ENCODE data around the gene SUMO2. TPM values are rescaled to one million over a fixed set of nuclear protein-coding genes. Genes with fewer than 3 reads are reported as not detected.
A peak's percentile ranks its signal among the peaks of the same experiment; 100 is the strongest.

The SUMO2 gene
- total and polyA plus RNA-seq, 2 of the 13 experiments (the other 11 are each of a cell fraction or from before 2014, with no cell fraction given) = 337 to 553 TPM

DNA sequence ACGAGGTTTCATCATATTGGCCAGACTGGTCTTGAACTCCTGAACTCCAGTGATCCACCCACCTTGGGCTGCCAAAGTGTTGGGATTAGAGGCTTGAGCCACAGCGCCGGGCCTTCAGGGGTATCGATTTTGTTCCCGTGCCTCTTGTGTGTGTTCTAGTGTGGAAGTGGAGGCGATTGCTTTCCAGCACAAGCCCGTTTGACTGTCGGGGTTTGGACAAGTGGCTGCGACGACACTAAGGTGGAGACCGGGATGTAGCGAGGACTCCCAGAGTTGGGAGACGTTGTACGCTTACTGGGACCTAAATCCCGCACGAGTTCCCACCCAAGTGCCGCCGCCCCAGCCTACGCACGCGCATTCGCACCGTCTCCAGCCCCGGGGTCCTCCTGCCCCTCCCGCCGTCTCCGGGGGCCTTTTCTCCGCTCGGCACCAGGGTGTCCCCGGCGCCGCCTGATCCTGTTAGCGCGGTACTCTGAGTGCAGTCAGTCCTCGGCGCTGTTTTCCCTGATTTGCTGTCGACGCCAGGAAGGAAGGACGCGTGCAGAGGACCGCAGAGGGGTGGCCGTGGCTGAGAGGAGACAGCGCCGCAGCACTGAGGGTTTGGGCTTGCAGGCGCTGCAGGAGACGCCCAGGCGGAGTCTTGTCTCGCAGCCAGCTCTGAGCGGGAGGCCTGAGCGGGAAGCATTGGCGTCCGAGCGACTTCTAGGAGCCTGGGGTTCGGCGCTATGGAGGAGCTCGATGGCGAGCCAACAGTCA, 22.5 kb upstream of the SUMO2 start, which contains the start of gene NUP85 (continued):
- TF ChIP-seq, protein P1, sequence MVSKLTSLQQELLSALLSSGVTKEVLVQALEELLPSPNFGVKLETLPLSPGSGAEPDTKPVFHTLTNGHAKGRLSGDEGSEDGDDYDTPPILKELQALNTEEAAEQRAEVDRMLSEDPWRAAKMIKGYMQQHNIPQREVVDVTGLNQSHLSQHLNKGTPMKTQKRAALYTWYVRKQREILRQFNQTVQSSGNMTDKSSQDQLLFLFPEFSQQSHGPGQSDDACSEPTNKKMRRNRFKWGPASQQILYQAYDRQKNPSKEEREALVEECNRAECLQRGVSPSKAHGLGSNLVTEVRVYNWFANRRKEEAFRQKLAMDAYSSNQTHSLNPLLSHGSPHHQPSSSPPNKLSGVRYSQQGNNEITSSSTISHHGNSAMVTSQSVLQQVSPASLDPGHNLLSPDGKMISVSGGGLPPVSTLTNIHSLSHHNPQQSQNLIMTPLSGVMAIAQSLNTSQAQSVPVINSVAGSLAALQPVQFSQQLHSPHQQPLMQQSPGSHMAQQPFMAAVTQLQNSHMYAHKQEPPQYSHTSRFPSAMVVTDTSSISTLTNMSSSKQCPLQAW (CRISPR knock-in tag; IDR thresholded peaks at IDR 0.05) = peak; percentile 96
- peak; percentile 88; the same call in 1 of the 2 replicates for TF ChIP-seq KLF12 (CRISPR knock-in tag; IDR thresholded peaks at IDR 0.05; ENCODE audit: borderline replicate concordance)
- TF ChIP-seq NFIC (IDR thresholded peaks at IDR 0.05; ENCODE audit: low read length) = peak; percentile 43; the same call in 1 of the 2 replicates
- no peak for TF ChIP-seq NFIB (CRISPR knock-in tag; IDR thresholded peaks at IDR 0.05; ENCODE audit: borderline replicate concordance)
- TF ChIP-seq TAF15 (IDR thresholded peaks at IDR 0.05; ENCODE audit: low read depth, low read length, poor library complexity, severe bottlenecking) = peak; percentile 25
- TF ChIP-seq SSRP1 (CRISPR knock-in tag; IDR thresholded peaks at IDR 0.05) = no peak
- TF ChIP-seq, protein P2, sequence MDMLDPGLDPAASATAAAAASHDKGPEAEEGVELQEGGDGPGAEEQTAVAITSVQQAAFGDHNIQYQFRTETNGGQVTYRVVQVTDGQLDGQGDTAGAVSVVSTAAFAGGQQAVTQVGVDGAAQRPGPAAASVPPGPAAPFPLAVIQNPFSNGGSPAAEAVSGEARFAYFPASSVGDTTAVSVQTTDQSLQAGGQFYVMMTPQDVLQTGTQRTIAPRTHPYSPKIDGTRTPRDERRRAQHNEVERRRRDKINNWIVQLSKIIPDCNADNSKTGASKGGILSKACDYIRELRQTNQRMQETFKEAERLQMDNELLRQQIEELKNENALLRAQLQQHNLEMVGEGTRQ (IDR thresholded peaks at IDR 0.05; ENCODE audit: low read depth, low read length) = no peak
- TF ChIP-seq, protein P2 (CRISPR knock-in tag; IDR thresholded peaks at IDR 0.05; ENCODE audit: borderline replicate concordance) = peak; percentile 12; the same call in 1 of the 2 replicates
- peak; percentile 21; the same call in 1 of the 2 replicates for TF ChIP-seq FOXC1 (CRISPR knock-in tag; IDR thresholded peaks at IDR 0.05; ENCODE audit: borderline replicate concordance)
- TF ChIP-seq, protein P3, sequence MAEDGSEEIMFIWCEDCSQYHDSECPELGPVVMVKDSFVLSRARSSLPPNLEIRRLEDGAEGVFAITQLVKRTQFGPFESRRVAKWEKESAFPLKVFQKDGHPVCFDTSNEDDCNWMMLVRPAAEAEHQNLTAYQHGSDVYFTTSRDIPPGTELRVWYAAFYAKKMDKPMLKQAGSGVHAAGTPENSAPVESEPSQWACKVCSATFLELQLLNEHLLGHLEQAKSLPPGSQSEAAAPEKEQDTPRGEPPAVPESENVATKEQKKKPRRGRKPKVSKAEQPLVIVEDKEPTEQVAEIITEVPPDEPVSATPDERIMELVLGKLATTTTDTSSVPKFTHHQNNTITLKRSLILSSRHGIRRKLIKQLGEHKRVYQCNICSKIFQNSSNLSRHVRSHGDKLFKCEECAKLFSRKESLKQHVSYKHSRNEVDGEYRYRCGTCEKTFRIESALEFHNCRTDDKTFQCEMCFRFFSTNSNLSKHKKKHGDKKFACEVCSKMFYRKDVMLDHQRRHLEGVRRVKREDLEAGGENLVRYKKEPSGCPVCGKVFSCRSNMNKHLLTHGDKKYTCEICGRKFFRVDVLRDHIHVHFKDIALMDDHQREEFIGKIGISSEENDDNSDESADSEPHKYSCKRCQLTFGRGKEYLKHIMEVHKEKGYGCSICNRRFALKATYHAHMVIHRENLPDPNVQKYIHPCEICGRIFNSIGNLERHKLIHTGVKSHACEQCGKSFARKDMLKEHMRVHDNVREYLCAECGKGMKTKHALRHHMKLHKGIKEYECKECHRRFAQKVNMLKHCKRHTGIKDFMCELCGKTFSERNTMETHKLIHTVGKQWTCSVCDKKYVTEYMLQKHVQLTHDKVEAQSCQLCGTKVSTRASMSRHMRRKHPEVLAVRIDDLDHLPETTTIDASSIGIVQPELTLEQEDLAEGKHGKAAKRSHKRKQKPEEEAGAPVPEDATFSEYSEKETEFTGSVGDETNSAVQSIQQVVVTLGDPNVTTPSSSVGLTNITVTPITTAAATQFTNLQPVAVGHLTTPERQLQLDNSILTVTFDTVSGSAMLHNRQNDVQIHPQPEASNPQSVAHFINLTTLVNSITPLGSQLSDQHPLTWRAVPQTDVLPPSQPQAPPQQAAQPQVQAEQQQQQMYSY (CRISPR knock-in tag; IDR thresholded peaks at IDR 0.05) = peak; percentile 45; the same call in 1 of the 2 replicates
- TF ChIP-seq ARNT (IDR thresholded peaks at IDR 0.05) = no peak
- TF ChIP-seq SCMH1 (CRISPR knock-in tag; IDR thresholded peaks at IDR 0.05; ENCODE audit: borderline replicate concordance) = no peak
- TF ChIP-seq, protein P4, sequence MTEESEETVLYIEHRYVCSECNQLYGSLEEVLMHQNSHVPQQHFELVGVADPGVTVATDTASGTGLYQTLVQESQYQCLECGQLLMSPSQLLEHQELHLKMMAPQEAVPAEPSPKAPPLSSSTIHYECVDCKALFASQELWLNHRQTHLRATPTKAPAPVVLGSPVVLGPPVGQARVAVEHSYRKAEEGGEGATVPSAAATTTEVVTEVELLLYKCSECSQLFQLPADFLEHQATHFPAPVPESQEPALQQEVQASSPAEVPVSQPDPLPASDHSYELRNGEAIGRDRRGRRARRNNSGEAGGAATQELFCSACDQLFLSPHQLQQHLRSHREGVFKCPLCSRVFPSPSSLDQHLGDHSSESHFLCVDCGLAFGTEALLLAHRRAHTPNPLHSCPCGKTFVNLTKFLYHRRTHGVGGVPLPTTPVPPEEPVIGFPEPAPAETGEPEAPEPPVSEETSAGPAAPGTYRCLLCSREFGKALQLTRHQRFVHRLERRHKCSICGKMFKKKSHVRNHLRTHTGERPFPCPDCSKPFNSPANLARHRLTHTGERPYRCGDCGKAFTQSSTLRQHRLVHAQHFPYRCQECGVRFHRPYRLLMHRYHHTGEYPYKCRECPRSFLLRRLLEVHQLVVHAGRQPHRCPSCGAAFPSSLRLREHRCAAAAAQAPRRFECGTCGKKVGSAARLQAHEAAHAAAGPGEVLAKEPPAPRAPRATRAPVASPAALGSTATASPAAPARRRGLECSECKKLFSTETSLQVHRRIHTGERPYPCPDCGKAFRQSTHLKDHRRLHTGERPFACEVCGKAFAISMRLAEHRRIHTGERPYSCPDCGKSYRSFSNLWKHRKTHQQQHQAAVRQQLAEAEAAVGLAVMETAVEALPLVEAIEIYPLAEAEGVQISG (CRISPR knock-in tag; IDR thresholded peaks at IDR 0.05) = peak; percentile 89
- TF ChIP-seq MBNL3 (CRISPR knock-in tag; conservative IDR thresholded peaks at IDR 0.05) = no peak
- TF ChIP-seq GABPA (IDR thresholded peaks at IDR 0.05; ENCODE audit: low read depth, low read length) = no peak
- TF ChIP-seq GABPA (CRISPR knock-in tag; IDR thresholded peaks at IDR 0.05; ENCODE audit: low read depth) = peak; percentile 60
- peak; percentile 99 for TF ChIP-seq ZNF501 (CRISPR knock-in tag; IDR thresholded peaks at IDR 0.05)
- TF ChIP-seq ZSCAN22 (CRISPR knock-in tag; IDR thresholded peaks at IDR 0.05) = no peak
- 0 out of 2 replicates have a peak, but pooled peaks have one; percentile 17 for TF ChIP-seq AKAP8 (CRISPR knock-in tag; IDR thresholded peaks at IDR 0.05)
- no peak; the same call in 1 of the 2 replicates for TF ChIP-seq ETV5 (CRISPR knock-in tag; IDR thresholded peaks at IDR 0.05; ENCODE audit: borderline replicate concordance)

Measured in HepG2 (cell line).